ENCODE measurements around the gene EEF1E1. TPM values are rescaled to one million over a fixed set of nuclear protein-coding genes. Genes with fewer than 3 reads are reported as not detected.

EEF1E1 gene
- total RNA-seq, 4 donors from 2014 or later = 14.9 to 27.0 TPM; not detected in 2

GRCh38 chr6:8103726-8104125 is 1.4 kb upstream of the EEF1E1 start:
- intact Hi-C loops (cut with DNase I; ENCODE audit: low total_unique reads) = no loop called here
- H3K36me3 ChIP-seq = no peaks in the 10 kb centered on the region
- TF ChIP-seq POLR2A (IDR thresholded peaks at IDR 0.05) (no peak), EP300 (IDR thresholded peaks at IDR 0.05; ENCODE audit: low read depth) (no peak), CTCF (IDR thresholded peaks at IDR 0.05) (no peak), POLR2AphosphoS5 (IDR thresholded peaks at IDR 0.05) (no peak)
- no peak for DNase-seq
- in situ Hi-C loops (cut with MboI; ENCODE audit: low pct_ligation_motif_present in 1 of 4, low pct_unique_long_range_greater_than_20kb in 1 of 4, low sequenced_read_pairs in 3 of 4) = no loop called here
- H3K4me3 ChIP-seq = no peak overlapping the region
- H3K27me3 ChIP-seq = peaks cover 5% of the 10 kb centered on the region
- H3K9me3 ChIP-seq = no peaks in the 10 kb centered on the region
- peaks cover 4 to 12% (median 10%) of the 10 kb centered on the region in 4 donors for H3K4me1 ChIP-seq
- no peak overlapping the region for H3K27ac ChIP-seq

GRCh38 chr6:8100159-8100854 is 2.0 kb downstream of the EEF1E1 start:
- 93 to 98% methylated on average over 5 to 8 of the region's 8 CpGs for WGBS, 2 donors (ENCODE audit: low coverage in 1 of 2)
- no peak for DNase-seq
- no peak overlapping the region for H3K27ac ChIP-seq
- no peaks in the 10 kb centered on the region for H3K27me3 ChIP-seq
- H3K4me1 ChIP-seq = peaks cover 4 to 12% (median 10%) of the 10 kb centered on the region in 4 donors
- peaks cover 0 to 16% (median 8%) of the 10 kb centered on the region in 4 donors for H3K36me3 ChIP-seq
- TF ChIP-seq POLR2AphosphoS5 (IDR thresholded peaks at IDR 0.05) = no peak
- TF ChIP-seq EP300 (IDR thresholded peaks at IDR 0.05; ENCODE audit: low read depth) = no peak
- TF ChIP-seq CTCF (IDR thresholded peaks at IDR 0.05) = no peak
- TF ChIP-seq POLR2A (IDR thresholded peaks at IDR 0.05) = no peak
- in situ Hi-C loops (cut with MboI; ENCODE audit: low pct_ligation_motif_present in 1 of 4, low pct_unique_long_range_greater_than_20kb in 1 of 4, low sequenced_read_pairs in 3 of 4) (no loop called here), intact Hi-C loops (cut with DNase I; ENCODE audit: low total_unique reads) (no loop called here)
- H3K4me3 ChIP-seq = no peak overlapping the region
- H3K9me3 ChIP-seq = no peaks in the 10 kb centered on the region

GRCh38 chr6:8090650-8091049 is 11.7 kb downstream of the EEF1E1 start:
- H3K9me3 ChIP-seq = no peaks in the 10 kb centered on the region
- no peaks in the 10 kb centered on the region for H3K4me1 ChIP-seq
- no peak overlapping the region for H3K27ac ChIP-seq
- H3K36me3 ChIP-seq = peaks cover 0 to 28% (median 10%) of the 10 kb centered on the region in 4 donors
- intact Hi-C loops (cut with DNase I; ENCODE audit: low total_unique reads) (no loop called here), in situ Hi-C loops (cut with MboI; ENCODE audit: low pct_ligation_motif_present in 1 of 4, low pct_unique_long_range_greater_than_20kb in 1 of 4, low sequenced_read_pairs in 3 of 4) (no loop called here)
- no peaks in the 10 kb centered on the region for H3K27me3 ChIP-seq
- 96 to 99% methylated on average over 3 of the region's 3 CpGs for WGBS, 2 donors (ENCODE audit: low coverage in 1 of 2)
- H3K4me3 ChIP-seq = no peak overlapping the region
- TF ChIP-seq CTCF (IDR thresholded peaks at IDR 0.05) = no peak
- no peak for TF ChIP-seq POLR2AphosphoS5 (IDR thresholded peaks at IDR 0.05)
- no peak for TF ChIP-seq POLR2A (IDR thresholded peaks at IDR 0.05)
- TF ChIP-seq EP300 (IDR thresholded peaks at IDR 0.05; ENCODE audit: low read depth) = no peak
- DNase-seq = no peak

GRCh38 chr6:8088886-8089285 is 13.5 kb downstream of the EEF1E1 start:
- H3K4me1 ChIP-seq = no peaks in the 10 kb centered on the region
- no peak overlapping the region for H3K27ac ChIP-seq
- H3K9me3 ChIP-seq = no peaks in the 10 kb centered on the region
- peaks cover 0 to 18% (median 8%) of the 10 kb centered on the region in 4 donors for H3K36me3 ChIP-seq
- intact Hi-C loops (cut with DNase I; ENCODE audit: low total_unique reads) (no loop called here), in situ Hi-C loops (cut with MboI; ENCODE audit: low pct_ligation_motif_present in 1 of 4, low pct_unique_long_range_greater_than_20kb in 1 of 4, low sequenced_read_pairs in 3 of 4) (no loop called here)
- no peak overlapping the region for H3K4me3 ChIP-seq
- no peak for TF ChIP-seq POLR2A (IDR thresholded peaks at IDR 0.05)
- no peaks in the 10 kb centered on the region for H3K27me3 ChIP-seq
- no peak for DNase-seq
- 91 to 100% methylated on average over 1 to 2 of the region's 2 CpGs for WGBS, 2 donors (ENCODE audit: low coverage in 1 of 2)

Data from transverse colon (tissue), 4 donors.